ENCODE measurements around the gene CTNNA2. TPM values are rescaled to one million over a fixed set of nuclear protein-coding genes. Genes with fewer than 3 reads are reported as not detected.

CTNNA2 gene
- total and polyA plus RNA-seq, 8 donors, result 0.08 to 0.56 (median 0.17) TPM; not detected in 2

- TF ChIP-seq CTCF (IDR thresholded peaks at IDR 0.05), result no peak
- Histone ChIP-seq H3K4me1 (no peaks in the 10 kb centered on the region), H3K9me3 (no peaks in the 10 kb centered on the region), H3K36me3 (no peaks in the 10 kb centered on the region), H3K27ac (no peak overlapping the region), H3K4me3 (no peak overlapping the region), H3K27me3 (no peaks in the 10 kb centered on the region)
- DNase-seq (no peak), ATAC-seq (no peak)
- intact Hi-C loops (cut with DNase I), result no loop called here
Observed at GRCh38 chr2:79827881-79828280, 315.0 kb downstream of the CTNNA2 start.

- Histone ChIP-seq H3K9me3 (no peaks in the 10 kb centered on the region), H3K27ac (no peak overlapping the region), H3K27me3 (no peaks in the 10 kb centered on the region), H3K4me1 (no peaks in the 10 kb centered on the region), H3K36me3 (no peaks in the 10 kb centered on the region), H3K4me3 (no peak overlapping the region)
- intact Hi-C loops (cut with DNase I), result no loop called here
- ATAC-seq, result no peak
- TF ChIP-seq CTCF (IDR thresholded peaks at IDR 0.05), result no peak
- no peak for DNase-seq
Observed at GRCh38 chr2:79830501-79830900, 317.6 kb downstream of the CTNNA2 start.

- no peak overlapping the region for H3K27ac ChIP-seq
- H3K27me3 ChIP-seq, result no peaks in the 10 kb centered on the region
- H3K9me3 ChIP-seq, result no peaks in the 10 kb centered on the region
- H3K36me3 ChIP-seq, result no peaks in the 10 kb centered on the region
- ATAC-seq (no peak), DNase-seq (no peak)
- no peak for TF ChIP-seq CTCF (IDR thresholded peaks at IDR 0.05)
- H3K4me3 ChIP-seq, result no peak overlapping the region
- intact Hi-C loops (cut with DNase I), result no loop called here
- H3K4me1 ChIP-seq, result no peaks in the 10 kb centered on the region
Observed at GRCh38 chr2:79831961-79832360, 319.1 kb downstream of the CTNNA2 start.

- H3K4me1 ChIP-seq, result no peaks in the 10 kb centered on the region
- intact Hi-C loops (cut with DNase I), result no loop called here
- H3K36me3 ChIP-seq, result no peaks in the 10 kb centered on the region
- DNase-seq (no peak), ATAC-seq (no peak)
- no peaks in the 10 kb centered on the region for H3K27me3 ChIP-seq
- no peaks in the 10 kb centered on the region for H3K9me3 ChIP-seq
- no peak for TF ChIP-seq CTCF (IDR thresholded peaks at IDR 0.05)
- H3K4me3 ChIP-seq, result no peak overlapping the region
- no peak overlapping the region for H3K27ac ChIP-seq
Observed at GRCh38 chr2:79832511-79833234, 319.8 kb downstream of the CTNNA2 start.

GRCh38 chr2:79833235-79833878, 320.5 kb downstream of the CTNNA2 start:
- TF ChIP-seq CTCF (IDR thresholded peaks at IDR 0.05), result no peak
- Histone ChIP-seq H3K9me3 (no peaks in the 10 kb centered on the region), H3K36me3 (no peaks in the 10 kb centered on the region), H3K4me3 (no peak overlapping the region), H3K4me1 (no peaks in the 10 kb centered on the region), H3K27ac (no peak overlapping the region), H3K27me3 (no peaks in the 10 kb centered on the region)
- ATAC-seq (no peak), DNase-seq (no peak)
- intact Hi-C loops (cut with DNase I), result no loop called here

All from left lung (tissue), 10 donors.